Loucy (cell line): ENCODE results near the gene CACNA1I.

Experiments used
- H2AFZ ChIP-seq: fragments of 200-600 bp; sonication (generic); 2 replicates; pipeline ENCODE4 v1.6.0; 2016; ENCODE audit warnings: antibody characterized with exemption, mild to moderate bottlenecking, low read length, moderate library complexity
- H3F3A ChIP-seq: fragments of 200-600 bp; 2 replicates; pipeline ENCODE4 v1.6.0; 2016; ENCODE audit warnings: antibody characterized with exemption, low read depth, mild to moderate bottlenecking
- H3K27me3 ChIP-seq: fragments of 200-600 bp; sonication (generic); 2 replicates; pipeline ENCODE4 v1.6.1; 2014; ENCODE audit warnings: low read length, mild to moderate bottlenecking; ENCODE audit not compliant: insufficient read depth, poor library complexity, severe bottlenecking
- H3K36me3 ChIP-seq: fragments of 200-600 bp; sonication (generic); 2 replicates; pipeline ENCODE4 v1.6.1; 2016; ENCODE audit warnings: low read length; ENCODE audit not compliant: insufficient read depth
- H3K4me1 ChIP-seq: fragments of 200-600 bp; sonication (generic); 2 replicates; pipeline ENCODE4 v1.5.1; 2014; ENCODE audit warnings: low read length, mild to moderate bottlenecking; ENCODE audit not compliant: insufficient read depth, poor library complexity, severe bottlenecking
- H3K4me2 ChIP-seq: fragments of 200-600 bp; sonication (generic); 2 replicates; pipeline ENCODE4 v1.6.0; 2014; ENCODE audit warnings: antibody characterized with exemption, low read length, low read depth, mild to moderate bottlenecking; ENCODE audit not compliant: poor library complexity, severe bottlenecking
- H3K4me3 ChIP-seq: fragments of 200-600 bp; sonication (generic); 2 replicates; pipeline ENCODE4 v1.5.1; 2014; ENCODE audit warnings: low read length, mild to moderate bottlenecking, mixed read lengths; ENCODE audit not compliant: poor library complexity, severe bottlenecking
- H3K79me2 ChIP-seq: fragments of 200-600 bp; sonication (generic); 2 replicates; pipeline ENCODE4 v1.6.1; 2014; ENCODE audit warnings: low read length; ENCODE audit not compliant: insufficient read depth
- H3K9ac ChIP-seq: fragments of 200-600 bp; sonication (generic); 2 replicates; pipeline ENCODE4 v1.6.0; 2014; ENCODE audit warnings: mild to moderate bottlenecking, low read depth, low read length, moderate library complexity; ENCODE audit not compliant: poor library complexity, severe bottlenecking
- H3K9me2 ChIP-seq: fragments of 200-600 bp; sonication (generic); replicated peaks from 2 replicates; pipeline ENCODE4 v1.6.1; 2016; ENCODE audit warnings: low read depth, low read length, mixed read lengths
- H3K9me3 ChIP-seq: fragments of 200-600 bp; sonication (generic); 2 replicates; pipeline ENCODE4 v1.6.1; 2014; ENCODE audit warnings: mild to moderate bottlenecking, antibody characterized with exemption, low read length, low read depth; ENCODE audit not compliant: insufficient read depth
- H4K20me1 ChIP-seq: fragments of 200-600 bp; sonication (generic); 2 replicates; pipeline ENCODE4 v1.6.0; 2014; ENCODE audit warnings: antibody characterized with exemption, low read length, mild to moderate bottlenecking; ENCODE audit not compliant: insufficient read depth, poor library complexity, severe bottlenecking
- CTCF ChIP-seq: fragments of 200-600 bp; sonication (generic); conservative IDR thresholded peaks from 2 replicates; pipeline ENCODE4 v1.5.1; 2014; ENCODE audit warnings: mild to moderate bottlenecking, antibody characterized with exemption, low read length
- EZH2phosphoT487 ChIP-seq: fragments of 200-600 bp; IDR thresholded peaks from 2 replicates; pipeline ENCODE4 v1.6.1; 2018; ENCODE audit warnings: antibody characterized with exemption, mild to moderate bottlenecking, moderate library complexity, borderline replicate concordance

Gene CACNA1I

DNA sequence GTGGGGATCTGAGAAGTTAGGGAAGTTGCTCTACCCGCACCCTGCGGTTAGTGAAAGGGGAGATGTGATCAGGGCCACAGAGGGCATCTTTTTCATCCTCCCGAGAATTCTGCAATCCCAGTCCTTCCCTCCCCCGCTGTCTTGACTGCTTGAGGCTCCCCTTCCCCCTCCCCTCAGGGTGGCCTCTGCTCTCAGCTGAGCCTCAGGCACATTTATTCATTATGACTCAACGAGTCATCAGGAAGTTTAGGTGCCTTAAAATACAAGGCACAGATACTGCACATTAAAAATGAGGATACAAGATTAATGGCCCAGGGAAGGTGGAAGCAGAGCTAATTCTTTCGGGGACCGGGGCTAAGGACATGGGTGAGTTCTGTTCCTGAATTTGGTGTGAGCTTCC lies 104.0 kb downstream of the CACNA1I start:
- TF ChIP-seq EZH2phosphoT487 (no peak), CTCF (no peak)
- Histone ChIP-seq H3K79me2 (no peaks in the 10 kb centered on the region), H3K4me3 (no peak overlapping the region), H2AFZ (no peak overlapping the region), H3K4me1 (peaks cover 12% of the 10 kb centered on the region), H3F3A (no peaks in the 10 kb centered on the region), H3K27me3 (no peaks in the 10 kb centered on the region), H3K9ac (no peak overlapping the region), H3K4me2 (no peak overlapping the region), H3K36me3 (no peaks in the 10 kb centered on the region), H3K9me2 (no peaks in the 10 kb centered on the region), H4K20me1 (no peaks in the 10 kb centered on the region), H3K9me3 (peaks cover 9% of the 10 kb centered on the region; the same call in 1 of the 2 replicates)

DNA sequence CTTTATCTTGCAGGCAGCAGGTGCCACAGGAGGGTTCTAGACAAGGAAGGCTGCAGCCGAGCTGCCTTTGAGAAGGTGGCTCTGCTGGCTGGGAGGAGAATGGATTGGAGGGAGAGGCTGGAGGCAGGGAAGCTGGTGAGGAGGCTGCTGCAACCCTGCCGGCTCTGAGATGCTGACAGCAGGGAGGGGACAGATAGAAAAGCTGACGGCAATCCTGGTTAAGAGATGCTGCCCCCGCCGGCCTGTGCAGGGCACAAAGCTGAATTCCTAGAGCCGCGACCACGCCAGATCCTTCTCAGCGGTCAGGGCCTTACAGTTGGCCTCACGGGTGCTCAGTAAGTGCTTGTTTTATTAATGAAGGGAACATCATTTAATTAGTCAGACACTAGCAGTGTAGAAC lies 105.4 kb downstream of the CACNA1I start:
- Histone ChIP-seq H4K20me1 (no peaks in the 10 kb centered on the region), H3K36me3 (no peaks in the 10 kb centered on the region), H3K9me2 (no peaks in the 10 kb centered on the region), H3K4me1 (peaks cover 12% of the 10 kb centered on the region), H3K4me3 (no peak overlapping the region), H3K4me2 (no peak overlapping the region), H2AFZ (no peak overlapping the region), H3F3A (no peaks in the 10 kb centered on the region), H3K27me3 (no peaks in the 10 kb centered on the region), H3K79me2 (no peaks in the 10 kb centered on the region), H3K9ac (no peak overlapping the region), H3K9me3 (peaks cover 9% of the 10 kb centered on the region; the same call in 1 of the 2 replicates)
- no peak for TF ChIP-seq CTCF

DNA sequence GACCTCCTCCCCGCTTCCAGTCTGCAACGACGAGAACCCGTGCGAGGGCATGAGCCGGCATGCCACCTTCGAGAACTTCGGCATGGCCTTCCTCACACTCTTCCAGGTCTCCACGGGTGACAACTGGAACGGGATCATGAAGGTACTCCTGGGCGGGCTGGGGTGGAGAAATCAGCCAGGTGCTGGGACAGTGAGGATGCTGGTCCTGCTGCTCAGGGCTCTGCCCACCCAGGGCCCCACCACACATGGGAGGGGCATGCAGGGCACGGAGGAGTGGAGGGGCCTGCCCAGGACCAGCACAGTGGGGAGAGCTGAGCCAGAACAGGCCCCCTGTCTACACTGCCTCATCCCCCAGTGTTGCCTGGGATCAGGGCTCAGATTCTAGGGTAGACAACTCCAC lies 107.4 kb downstream of the CACNA1I start:
- Histone ChIP-seq H3K9me2 (no peaks in the 10 kb centered on the region), H3K79me2 (no peaks in the 10 kb centered on the region), H3K4me3 (no peak overlapping the region), H3K36me3 (no peaks in the 10 kb centered on the region), H3K27me3 (no peaks in the 10 kb centered on the region), H3F3A (no peaks in the 10 kb centered on the region), H3K9ac (peak overlapping the region; percentile 26), H3K9me3 (no peaks in the 10 kb centered on the region), H4K20me1 (no peaks in the 10 kb centered on the region), H2AFZ (no peak overlapping the region), H3K4me1 (peaks cover 12% of the 10 kb centered on the region), H3K4me2 (peak overlapping the region; percentile 61)
- no peak for TF ChIP-seq CTCF
